ENCODE measurements around the gene ABCC4. TPM values are rescaled to one million over a fixed set of nuclear protein-coding genes. Genes with fewer than 3 reads are reported as not detected.

ABCC4 gene
- total and polyA plus RNA-seq, 8 donors: 1.5 to 87.2 (median 29.7) TPM

GRCh38 chr13:95060014-95060519 lies 241.2 kb downstream of the ABCC4 start:
- H3K9me3 ChIP-seq: no peaks in the 10 kb centered on the region
- H3K36me3 ChIP-seq: peaks cover 0 to 10% (median 4%) of the 10 kb centered on the region in 4 donors
- no peaks in the 10 kb centered on the region for H3K27me3 ChIP-seq
- H3K27ac ChIP-seq: no peak overlapping the region
- TF ChIP-seq CTCF (IDR thresholded peaks at IDR 0.05) (no peak), POLR2AphosphoS5 (IDR thresholded peaks at IDR 0.05) (no peak), EP300 (IDR thresholded peaks at IDR 0.05) (no peak), POLR2A (IDR thresholded peaks at IDR 0.05) (no peak)
- no peaks in the 10 kb centered on the region for H3K4me1 ChIP-seq
- intact Hi-C loops (cut with DNase I; ENCODE audit: low total_unique reads): no loop called here
- no peak overlapping the region for H3K4me3 ChIP-seq
- peak in 1 of 2 donors; percentile 23 for DNase-seq
- WGBS, 5 donors: 70 to 81% (median 78%) methylated on average over 3 of the region's 3 CpGs

- Histone ChIP-seq H3K9me3 (no peaks in the 10 kb centered on the region), H3K4me1 (no peaks in the 10 kb centered on the region), H3K36me3 (peaks cover 0 to 10% (median 4%) of the 10 kb centered on the region in 4 donors), H3K4me3 (no peak overlapping the region), H3K27ac (no peak overlapping the region), H3K27me3 (no peaks in the 10 kb centered on the region)
- DNase-seq: no peak
- intact Hi-C loops (cut with DNase I; ENCODE audit: low total_unique reads): no loop called here
- TF ChIP-seq POLR2A (IDR thresholded peaks at IDR 0.05) (no peak), CTCF (IDR thresholded peaks at IDR 0.05) (no peak), EP300 (IDR thresholded peaks at IDR 0.05) (no peak), POLR2AphosphoS5 (IDR thresholded peaks at IDR 0.05) (no peak)
- 82 to 88% (median 86%) methylated on average over 8 of the region's 8 CpGs for WGBS, 5 donors
Observed at GRCh38 chr13:95059306-95059705, 241.9 kb downstream of the ABCC4 start.

- Histone ChIP-seq H3K27me3 (no peaks in the 10 kb centered on the region), H3K27ac (no peak overlapping the region), H3K36me3 (peaks cover 0 to 10% (median 6%) of the 10 kb centered on the region in 4 donors), H3K4me1 (no peaks in the 10 kb centered on the region), H3K9me3 (no peaks in the 10 kb centered on the region), H3K4me3 (no peak overlapping the region)
- 88 to 96% (median 89%) methylated on average over 7 of the region's 7 CpGs for WGBS, 5 donors
- DNase-seq: no peak
- TF ChIP-seq EP300 (IDR thresholded peaks at IDR 0.05): no peak
- TF ChIP-seq POLR2A (IDR thresholded peaks at IDR 0.05): no peak
- TF ChIP-seq POLR2AphosphoS5 (IDR thresholded peaks at IDR 0.05): no peak
- no peak for TF ChIP-seq CTCF (IDR thresholded peaks at IDR 0.05)
- intact Hi-C loops (cut with DNase I; ENCODE audit: low total_unique reads): no loop called here
Observed at GRCh38 chr13:95058680-95059079, 242.6 kb downstream of the ABCC4 start.

GRCh38 chr13:95056266-95056665 lies 245.0 kb downstream of the ABCC4 start:
- no peaks in the 10 kb centered on the region for H3K27me3 ChIP-seq
- intact Hi-C loops (cut with DNase I; ENCODE audit: low total_unique reads): no loop called here
- DNase-seq: no peak
- no peak overlapping the region for H3K27ac ChIP-seq
- TF ChIP-seq CTCF (IDR thresholded peaks at IDR 0.05) (no peak), POLR2A (IDR thresholded peaks at IDR 0.05) (no peak), EP300 (IDR thresholded peaks at IDR 0.05) (no peak), POLR2AphosphoS5 (IDR thresholded peaks at IDR 0.05) (no peak)
- peaks cover 0 to 12% (median 2%) of the 10 kb centered on the region in 4 donors for H3K36me3 ChIP-seq
- no peaks in the 10 kb centered on the region for H3K4me1 ChIP-seq
- no peaks in the 10 kb centered on the region for H3K9me3 ChIP-seq
- H3K4me3 ChIP-seq: no peak overlapping the region
- 59 to 72% (median 68%) methylated on average over 1 of the region's 1 CpG for WGBS, 5 donors

Data from stomach (tissue), 9 donors.